ENCODE data around the gene GLMP.

GLMP gene

GRCh38 chr1:156283521-156283920, 12.0 kb downstream of the GLMP start:
- Histone ChIP-seq H3K4me3 (ENCODE audit: low read length) (peak overlapping the region; percentile 88), H3K9me3 (ENCODE audit: insufficient read depth, low read length) (no peaks in the 10 kb centered on the region), H3K27me3 (ENCODE audit: low read depth, low read length) (no peaks in the 10 kb centered on the region), H3K36me3 (replicated peaks; ENCODE audit: low read depth, low read length) (peaks cover 17% of the 10 kb centered on the region), H3K4me1 (ENCODE audit: low read length) (peaks cover 19% of the 10 kb centered on the region), H3K4me2 (ENCODE audit: low read length) (peak overlapping the region; percentile 94), H3K79me2 (ENCODE audit: low read length) (peaks cover 54% of the 10 kb centered on the region), H3K27ac (ENCODE audit: low read length) (no peak overlapping the region), H3K9ac (ENCODE audit: low read length) (peak overlapping the region; percentile 94), H2AFZ (ENCODE audit: low read depth, low read length) (peak overlapping the region; percentile 87; the same call in 1 of the 2 replicates), H4K20me1 (ENCODE audit: insufficient read depth, low read length) (peaks cover 5% of the 10 kb centered on the region)
- TF ChIP-seq EZH2phosphoT487 (IDR thresholded peaks at IDR 0.05; ENCODE audit: low read depth), result no peak
- no peak for TF ChIP-seq CTCF (IDR thresholded peaks at IDR 0.05; ENCODE audit: low read depth, low read length)

- TF ChIP-seq EZH2phosphoT487 (IDR thresholded peaks at IDR 0.05; ENCODE audit: low read depth), result no peak
- no peak for TF ChIP-seq CTCF (IDR thresholded peaks at IDR 0.05; ENCODE audit: low read depth, low read length)
- H3K4me2 ChIP-seq (ENCODE audit: low read length), result peak within 1 kb of the TSS; percentile 96
- H3K9me3 ChIP-seq (ENCODE audit: insufficient read depth, low read length), result no peaks in the 10 kb centered on the region
- H3K79me2 ChIP-seq (ENCODE audit: low read length), result peaks cover 62% of the 10 kb centered on the region
- peaks cover 5% of the 10 kb centered on the region for H4K20me1 ChIP-seq (ENCODE audit: insufficient read depth, low read length)
- peak within 1 kb of the TSS; percentile 67 for H3K27ac ChIP-seq (ENCODE audit: low read length)
- no peaks in the 10 kb centered on the region for H3K27me3 ChIP-seq (ENCODE audit: low read depth, low read length)
- H3K9ac ChIP-seq (ENCODE audit: low read length), result peak within 1 kb of the TSS; percentile 94
- peak within 1 kb of the TSS; percentile 87 for H2AFZ ChIP-seq (ENCODE audit: low read depth, low read length)
- peaks cover 24% of the 10 kb centered on the region for H3K36me3 ChIP-seq (replicated peaks; ENCODE audit: low read depth, low read length)
- peaks cover 19% of the 10 kb centered on the region for H3K4me1 ChIP-seq (ENCODE audit: low read length)
- peak within 1 kb of the TSS; percentile 88 for H3K4me3 ChIP-seq (ENCODE audit: low read length)
Measured at GRCh38 chr1:156282479-156283222, 12.8 kb downstream of the GLMP start, which contains the start of gene SMG5. Gene SMG5 (minus strand): TSS chr1:156282825. CDS start chr1:156282680, 145 bp downstream.

- no peaks in the 10 kb centered on the region for H3K27me3 ChIP-seq (ENCODE audit: low read depth, low read length)
- peaks cover 19% of the 10 kb centered on the region for H3K4me1 ChIP-seq (ENCODE audit: low read length)
- H4K20me1 ChIP-seq (ENCODE audit: insufficient read depth, low read length), result peaks cover 5% of the 10 kb centered on the region
- H3K4me2 ChIP-seq (ENCODE audit: low read length), result peak overlapping the region; percentile 96
- no peaks in the 10 kb centered on the region for H3K9me3 ChIP-seq (ENCODE audit: insufficient read depth, low read length)
- peaks cover 27% of the 10 kb centered on the region for H3K36me3 ChIP-seq (replicated peaks; ENCODE audit: low read depth, low read length)
- peak overlapping the region; percentile 88 for H3K4me3 ChIP-seq (ENCODE audit: low read length)
- H3K9ac ChIP-seq (ENCODE audit: low read length), result peak overlapping the region; percentile 94
- peaks cover 62% of the 10 kb centered on the region for H3K79me2 ChIP-seq (ENCODE audit: low read length)
- TF ChIP-seq CTCF (IDR thresholded peaks at IDR 0.05; ENCODE audit: low read depth, low read length) (no peak), EZH2phosphoT487 (IDR thresholded peaks at IDR 0.05; ENCODE audit: low read depth) (no peak)
- peak overlapping the region; percentile 10; the same call in 1 of the 2 replicates for H2AFZ ChIP-seq (ENCODE audit: low read depth, low read length)
- H3K27ac ChIP-seq (ENCODE audit: low read length), result peak overlapping the region; percentile 67
Measured at GRCh38 chr1:156281693-156282478, 13.6 kb downstream of the GLMP start.

GRCh38 chr1:156281281-156281680, 14.2 kb downstream of the GLMP start:
- Histone ChIP-seq H3K9ac (ENCODE audit: low read length) (peak overlapping the region; percentile 94), H3K4me2 (ENCODE audit: low read length) (peak overlapping the region; percentile 96), H3K4me1 (ENCODE audit: low read length) (peaks cover 19% of the 10 kb centered on the region), H3K9me3 (ENCODE audit: insufficient read depth, low read length) (no peaks in the 10 kb centered on the region), H3K4me3 (ENCODE audit: low read length) (peak overlapping the region; percentile 88), H3K79me2 (ENCODE audit: low read length) (peaks cover 62% of the 10 kb centered on the region), H4K20me1 (ENCODE audit: insufficient read depth, low read length) (peaks cover 5% of the 10 kb centered on the region), H2AFZ (ENCODE audit: low read depth, low read length) (no peak overlapping the region), H3K27ac (ENCODE audit: low read length) (peak overlapping the region; percentile 67), H3K27me3 (ENCODE audit: low read depth, low read length) (no peaks in the 10 kb centered on the region), H3K36me3 (replicated peaks; ENCODE audit: low read depth, low read length) (peaks cover 33% of the 10 kb centered on the region)
- TF ChIP-seq EZH2phosphoT487 (IDR thresholded peaks at IDR 0.05; ENCODE audit: low read depth), result no peak
- TF ChIP-seq CTCF (IDR thresholded peaks at IDR 0.05; ENCODE audit: low read depth, low read length), result no peak

Data from OCI-LY3 (cell line).